DND-41 (cell line): ENCODE measurements around the gene ATXN7.

Experiments
- ATAC-seq: fragments of 200-7000 bp; cut with Tn5 transposase; 3 replicates; pipeline ENCODE4 v1.9.1; 2021; ENCODE audit warnings: low read depth; ENCODE audit not compliant: insufficient read depth
- DNase-seq: peaks from one replicate; pipeline ENCODE4 v3.0.0-alpha.2; 2020
- H2AFZ ChIP-seq: 2 replicates; pipeline ENCODE4 v1.6.0; 2012; ENCODE audit warnings: low read depth, low read length
- H3K27ac ChIP-seq: 2 replicates; pipeline ENCODE4 v1.5.1; 2012; ENCODE audit warnings: low read length, inconsistent platforms
- H3K27me3 ChIP-seq: fragments of 200-600 bp; sonication (generic); 2 replicates; pipeline ENCODE4 v1.6.0; 2012; ENCODE audit warnings: low read length, mild to moderate bottlenecking, inconsistent platforms; ENCODE audit not compliant: insufficient read depth, poor library complexity
- H3K36me3 ChIP-seq: 2 replicates; pipeline ENCODE4 v1.5.1; 2012; ENCODE audit warnings: low read length, inconsistent platforms; ENCODE audit not compliant: insufficient read depth
- H3K4me1 ChIP-seq: 2 replicates; pipeline ENCODE4 v1.5.1; 2012; ENCODE audit warnings: mild to moderate bottlenecking, low read length; ENCODE audit not compliant: insufficient read depth
- H3K4me2 ChIP-seq: 2 replicates; pipeline ENCODE4 v1.6.0; 2012; ENCODE audit warnings: mild to moderate bottlenecking, moderate library complexity, low read length, inconsistent platforms; ENCODE audit not compliant: insufficient read depth
- H3K4me3 ChIP-seq, 2 experiments: fragments of 200-600 bp in 1 of 2; shearing (Covaris generic) in 1 of 2; 2 replicates each; pipeline ENCODE4 v1.5.1; 2012 to 2016; ENCODE audit warnings: inconsistent platforms in 2 of 2, low read length in 2 of 2, mild to moderate bottlenecking in 2 of 2, low read depth in 1 of 2, moderate library complexity in 1 of 2
- H3K79me2 ChIP-seq: 2 replicates; pipeline ENCODE4 v1.6.0; 2012; ENCODE audit warnings: low read length, inconsistent platforms; ENCODE audit not compliant: insufficient read depth
- H3K9ac ChIP-seq: 2 replicates; pipeline ENCODE4 v1.6.0; 2012; ENCODE audit warnings: low read depth, mild to moderate bottlenecking, inconsistent platforms, low read length, moderate library complexity
- H3K9me3 ChIP-seq: 2 replicates; pipeline ENCODE4 v1.5.1; 2012; ENCODE audit warnings: low read length, moderate library complexity, mild to moderate bottlenecking, inconsistent platforms; ENCODE audit not compliant: insufficient read depth, severe bottlenecking
- H4K20me1 ChIP-seq: 2 replicates; pipeline ENCODE4 v1.6.0; 2012; ENCODE audit warnings: low read length; ENCODE audit not compliant: insufficient read depth
- EZH2 ChIP-seq: IDR thresholded peaks from 3 replicates; pipeline ENCODE4 v1.6.1; 2012; ENCODE audit warnings: borderline replicate concordance, low read depth, mild to moderate bottlenecking, moderate library complexity, low read length, inconsistent platforms; ENCODE audit not compliant: severe bottlenecking
- TF ChIP-seq, protein P1 (sequence below): IDR thresholded peaks from 2 replicates; pipeline ENCODE4 v1.5.1; 2012; ENCODE audit warnings: borderline replicate concordance, low read length, moderate library complexity, mild to moderate bottlenecking; ENCODE audit not compliant: poor library complexity, severe bottlenecking; ENCODE audit errors: extremely low read depth

The ATXN7 gene

GRCh38 chr3:63864008-63864964 lies 619 bp downstream of the ATXN7 start:
- Histone ChIP-seq H3K9me3 (no peaks in the 10 kb centered on the region), H3K27ac (peak overlapping the region; percentile 80), H3K36me3 (no peaks in the 10 kb centered on the region; the same call in 1 of the 2 replicates), H3K27me3 (no peaks in the 10 kb centered on the region), H3K4me3 (peak overlapping the region; percentile 55 to 94; a peak in 3 of 4 replicates), H3K4me2 (peak overlapping the region; percentile 76), H3K4me1 (peaks cover 40% of the 10 kb centered on the region), H3K9ac (peak overlapping the region; percentile 85), H4K20me1 (peaks cover 24% of the 10 kb centered on the region; the same call in 1 of the 2 replicates), H3K79me2 (peaks cover 95% of the 10 kb centered on the region), H2AFZ (peak overlapping the region; percentile 78)
- DNase-seq (peak; percentile 71), ATAC-seq (peak; percentile 72)
- TF ChIP-seq, protein P1, sequence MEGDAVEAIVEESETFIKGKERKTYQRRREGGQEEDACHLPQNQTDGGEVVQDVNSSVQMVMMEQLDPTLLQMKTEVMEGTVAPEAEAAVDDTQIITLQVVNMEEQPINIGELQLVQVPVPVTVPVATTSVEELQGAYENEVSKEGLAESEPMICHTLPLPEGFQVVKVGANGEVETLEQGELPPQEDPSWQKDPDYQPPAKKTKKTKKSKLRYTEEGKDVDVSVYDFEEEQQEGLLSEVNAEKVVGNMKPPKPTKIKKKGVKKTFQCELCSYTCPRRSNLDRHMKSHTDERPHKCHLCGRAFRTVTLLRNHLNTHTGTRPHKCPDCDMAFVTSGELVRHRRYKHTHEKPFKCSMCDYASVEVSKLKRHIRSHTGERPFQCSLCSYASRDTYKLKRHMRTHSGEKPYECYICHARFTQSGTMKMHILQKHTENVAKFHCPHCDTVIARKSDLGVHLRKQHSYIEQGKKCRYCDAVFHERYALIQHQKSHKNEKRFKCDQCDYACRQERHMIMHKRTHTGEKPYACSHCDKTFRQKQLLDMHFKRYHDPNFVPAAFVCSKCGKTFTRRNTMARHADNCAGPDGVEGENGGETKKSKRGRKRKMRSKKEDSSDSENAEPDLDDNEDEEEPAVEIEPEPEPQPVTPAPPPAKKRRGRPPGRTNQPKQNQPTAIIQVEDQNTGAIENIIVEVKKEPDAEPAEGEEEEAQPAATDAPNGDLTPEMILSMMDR, result no peak
- no peak for TF ChIP-seq EZH2

GRCh38 chr3:63864965-63865327 lies 1.3 kb downstream of the ATXN7 start:
- Histone ChIP-seq H4K20me1 (0 out of 2 replicates have a peak, but pooled peaks cover 27% of the 10 kb centered on the region), H3K4me1 (peaks cover 40% of the 10 kb centered on the region), H3K4me3 (peak overlapping the region; percentile 55 to 94; a peak in 3 of 4 replicates), H3K27ac (peak overlapping the region; percentile 80), H3K4me2 (peak overlapping the region; percentile 76), H3K9me3 (no peaks in the 10 kb centered on the region), H3K27me3 (no peaks in the 10 kb centered on the region), H2AFZ (peak overlapping the region; percentile 78), H3K9ac (peak overlapping the region; percentile 85), H3K36me3 (no peaks in the 10 kb centered on the region; the same call in 1 of the 2 replicates), H3K79me2 (peaks cover 95% of the 10 kb centered on the region)
- no peak for DNase-seq
- ATAC-seq, result no peak
- TF ChIP-seq, protein P1, result no peak
- TF ChIP-seq EZH2, result no peak

DNA sequence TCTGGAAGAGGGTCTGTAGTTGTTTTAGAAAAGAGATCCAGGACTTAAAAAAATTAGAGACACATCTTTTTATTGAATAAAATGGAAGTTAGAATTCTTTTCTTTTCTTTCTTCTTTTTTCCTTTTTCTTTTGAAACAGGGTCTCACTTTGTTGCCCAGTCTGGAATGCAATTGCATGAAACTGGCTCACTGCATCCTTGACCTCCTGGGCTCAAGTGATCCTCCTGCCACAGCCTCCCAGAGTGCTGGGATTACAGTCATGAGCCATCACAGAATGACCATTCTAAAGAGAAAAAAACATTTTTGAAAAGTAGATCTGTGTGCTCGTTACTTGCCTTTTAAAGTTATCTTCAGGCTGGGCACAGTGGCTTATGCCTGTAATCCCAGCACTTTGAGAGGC lies 3.6 kb downstream of the ATXN7 start:
- H3K27me3 ChIP-seq, result no peaks in the 10 kb centered on the region
- H3K27ac ChIP-seq, result no peak overlapping the region
- peaks cover 29% of the 10 kb centered on the region for H3K4me1 ChIP-seq
- no peak overlapping the region for H3K9ac ChIP-seq
- no peak overlapping the region for H2AFZ ChIP-seq
- no peak overlapping the region for H3K4me2 ChIP-seq
- peaks cover 26% of the 10 kb centered on the region for H4K20me1 ChIP-seq
- H3K4me3 ChIP-seq, result no peak overlapping the region
- no peak for TF ChIP-seq EZH2
- TF ChIP-seq, protein P1, result no peak
- H3K36me3 ChIP-seq, result no peaks in the 10 kb centered on the region; the same call in 1 of the 2 replicates
- H3K79me2 ChIP-seq, result peaks cover 94% of the 10 kb centered on the region
- no peaks in the 10 kb centered on the region for H3K9me3 ChIP-seq
- DNase-seq, result no peak
- ATAC-seq, result no peak
